ENCODE results near the gene IFITM1. TPM values are rescaled to one million over a fixed set of nuclear protein-coding genes. Genes with fewer than 3 reads are reported as not detected.

IFITM1 gene
- total RNA-seq, 2 experiments from 2014 or later: 36.4 to 72.4 TPM

DNA sequence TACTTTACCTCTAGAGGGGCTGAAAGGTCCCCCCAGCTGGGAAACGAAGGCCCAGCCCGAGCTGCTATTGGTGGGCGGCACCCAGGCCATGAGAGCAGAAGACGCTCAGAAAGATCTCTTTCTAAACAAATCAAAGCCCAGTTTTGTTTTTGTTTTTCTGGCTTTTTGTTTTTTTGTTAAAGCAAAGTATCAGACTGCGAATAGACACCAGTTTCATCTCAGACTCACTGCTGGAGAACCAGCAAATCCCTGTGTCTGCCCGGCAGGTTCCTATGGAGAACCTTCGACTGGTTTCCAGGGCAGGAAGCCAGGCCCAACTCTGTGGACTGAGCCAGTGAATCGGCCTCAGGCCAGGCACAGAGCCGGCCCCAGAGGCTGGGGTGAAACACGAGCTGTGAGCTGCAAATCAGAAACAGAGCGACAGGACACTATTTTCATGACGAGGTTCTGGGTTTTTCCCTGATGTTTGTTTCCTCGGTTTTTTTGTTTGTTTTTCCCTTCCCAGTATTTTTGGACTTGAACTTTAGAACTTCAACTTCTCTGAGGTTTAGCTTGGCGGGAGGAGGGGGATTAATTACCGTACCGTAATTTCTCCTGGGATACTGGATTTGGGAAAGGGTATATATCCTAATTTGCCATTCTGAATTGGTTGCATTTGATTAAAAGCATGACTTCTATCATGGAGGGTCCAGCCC lies 39.5 kb downstream of the IFITM1 start:
- H3K79me2 ChIP-seq (ENCODE audit: insufficient read depth, low read depth, low read length): no peaks in the 10 kb centered on the region
- H3K9me2 ChIP-seq (ENCODE audit: insufficient read depth, low read length): no peaks in the 10 kb centered on the region
- CTCF ChIA-PET (ENCODE audit: unreplicated experiment): interaction anchor here (0.8 kb wide), 1 partner anchor 36 kb away, joined by 3 read pairs; no protein-coding TSS in a partner anchor
- no TSS peak for BruUV-seq (replicated peaks)
- TF ChIP-seq, protein P1, sequence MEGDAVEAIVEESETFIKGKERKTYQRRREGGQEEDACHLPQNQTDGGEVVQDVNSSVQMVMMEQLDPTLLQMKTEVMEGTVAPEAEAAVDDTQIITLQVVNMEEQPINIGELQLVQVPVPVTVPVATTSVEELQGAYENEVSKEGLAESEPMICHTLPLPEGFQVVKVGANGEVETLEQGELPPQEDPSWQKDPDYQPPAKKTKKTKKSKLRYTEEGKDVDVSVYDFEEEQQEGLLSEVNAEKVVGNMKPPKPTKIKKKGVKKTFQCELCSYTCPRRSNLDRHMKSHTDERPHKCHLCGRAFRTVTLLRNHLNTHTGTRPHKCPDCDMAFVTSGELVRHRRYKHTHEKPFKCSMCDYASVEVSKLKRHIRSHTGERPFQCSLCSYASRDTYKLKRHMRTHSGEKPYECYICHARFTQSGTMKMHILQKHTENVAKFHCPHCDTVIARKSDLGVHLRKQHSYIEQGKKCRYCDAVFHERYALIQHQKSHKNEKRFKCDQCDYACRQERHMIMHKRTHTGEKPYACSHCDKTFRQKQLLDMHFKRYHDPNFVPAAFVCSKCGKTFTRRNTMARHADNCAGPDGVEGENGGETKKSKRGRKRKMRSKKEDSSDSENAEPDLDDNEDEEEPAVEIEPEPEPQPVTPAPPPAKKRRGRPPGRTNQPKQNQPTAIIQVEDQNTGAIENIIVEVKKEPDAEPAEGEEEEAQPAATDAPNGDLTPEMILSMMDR (conservative IDR thresholded peaks at IDR 0.05; ENCODE audit: low read length): no peak
- TF ChIP-seq EZH2phosphoT487 (IDR thresholded peaks at IDR 0.05; ENCODE audit: borderline replicate concordance, low read depth, low read length): no peak
- peak overlapping the region; percentile 26 for H3K27ac ChIP-seq (ENCODE audit: low read depth, low read length, poor library complexity, severe bottlenecking)
- POLR2A ChIA-PET: interaction anchor here (1.0 kb wide), 1 partner anchor 23 kb away, joined by 3 read pairs; no protein-coding TSS in a partner anchor
- peaks cover 66% of the 10 kb centered on the region for H3K4me1 ChIP-seq (ENCODE audit: insufficient read depth, low read length, poor library complexity, severe bottlenecking)
- no peaks in the 10 kb centered on the region for H3K9me3 ChIP-seq (ENCODE audit: low read length)
- DNase-seq (ENCODE audit: low spot score): no peak
- peak overlapping the region; percentile 27; the same call in 1 of the 2 replicates for H2AFZ ChIP-seq (ENCODE audit: low read length)
- H3K4me2 ChIP-seq (ENCODE audit: low read length): no peak overlapping the region
- H3K4me3 ChIP-seq (ENCODE audit: low read depth, low read length, poor library complexity, severe bottlenecking): no peak overlapping the region
- H4K20me1 ChIP-seq (ENCODE audit: insufficient read depth, low read length): no peaks in the 10 kb centered on the region
- no peaks in the 10 kb centered on the region for H3K36me3 ChIP-seq (ENCODE audit: insufficient read depth, low read length)
- intact Hi-C loops (cut with micrococcal nuclease; ENCODE audit: unreplicated experiment): no loop called here

DNA sequence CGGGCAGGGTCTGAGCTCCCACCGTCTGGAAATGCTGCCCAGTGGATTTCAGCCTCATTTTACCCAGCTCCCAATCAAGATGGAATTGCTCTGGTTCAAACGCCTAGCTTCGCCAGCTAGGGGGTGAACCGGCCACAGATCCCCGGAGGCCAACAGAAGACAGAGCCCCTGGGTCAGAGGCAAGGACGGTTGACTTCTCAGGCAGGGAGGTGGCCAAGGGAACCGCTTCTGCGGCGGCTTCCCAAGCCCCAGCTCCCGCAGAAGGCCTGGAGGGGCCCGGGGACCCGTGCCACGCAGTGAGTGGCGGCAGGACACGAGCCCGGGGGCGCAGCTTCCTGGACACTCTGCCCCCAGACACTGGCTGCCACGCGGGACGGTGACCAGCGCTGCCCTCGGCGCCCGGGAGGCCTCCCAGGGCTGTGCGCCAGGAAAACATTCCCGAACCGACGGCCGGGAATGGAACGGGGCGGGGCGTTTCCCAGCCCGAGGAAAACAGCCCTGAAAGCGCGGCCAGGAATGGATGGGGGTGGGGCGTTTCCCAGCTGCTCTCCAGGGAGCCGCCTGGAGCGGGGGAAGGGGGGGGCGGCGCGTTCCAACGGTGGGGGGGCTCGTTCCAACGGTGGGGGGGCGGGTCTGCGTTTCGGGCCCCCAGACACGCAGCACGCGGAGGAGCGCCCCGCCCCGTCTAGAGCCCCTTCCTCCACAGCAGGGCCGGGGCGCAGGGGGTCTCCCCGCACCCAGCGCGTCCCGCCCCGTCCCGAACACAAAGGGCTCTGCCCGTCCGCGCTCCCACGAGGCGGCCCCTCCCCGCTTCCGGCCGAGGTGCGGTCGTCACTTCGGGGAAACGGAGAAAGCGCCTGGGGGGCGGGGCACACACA lies 42.0 kb downstream of the IFITM1 start:
- H3K4me2 ChIP-seq (ENCODE audit: low read length): peak overlapping the region; percentile 74
- peak overlapping the region; percentile 73 for H3K27ac ChIP-seq (ENCODE audit: low read depth, low read length, poor library complexity, severe bottlenecking)
- no peaks in the 10 kb centered on the region for H4K20me1 ChIP-seq (ENCODE audit: insufficient read depth, low read length)
- BruUV-seq (replicated peaks): no TSS peak
- TF ChIP-seq EZH2phosphoT487 (IDR thresholded peaks at IDR 0.05; ENCODE audit: borderline replicate concordance, low read depth, low read length): no peak
- TF ChIP-seq, protein P1 (conservative IDR thresholded peaks at IDR 0.05; ENCODE audit: low read length): no peak
- no peaks in the 10 kb centered on the region for H3K79me2 ChIP-seq (ENCODE audit: insufficient read depth, low read depth, low read length)
- intact Hi-C loops (cut with micrococcal nuclease; ENCODE audit: unreplicated experiment): loop anchor here (1.0 to 5.0 kb wide), 4 partner anchors 43 to 149 kb away; partner anchors contain the start of genes BET1L and RIC8A
- H3K9me2 ChIP-seq (ENCODE audit: insufficient read depth, low read length): no peaks in the 10 kb centered on the region
- no peaks in the 10 kb centered on the region for H3K9me3 ChIP-seq (ENCODE audit: low read length)
- POLR2A ChIA-PET: interaction anchor here (0.6 to 1.9 kb wide), 10 partner anchors 11 to 206 kb away, joined by 3 to 17 read pairs (median 4); no protein-coding TSS in a partner anchor
- peak; percentile 81 for DNase-seq (ENCODE audit: low spot score)
- CTCF ChIA-PET (ENCODE audit: unreplicated experiment): interaction anchor here (0.6 to 1.9 kb wide), 6 partner anchors 26 to 1400 kb away, joined by 3 to 11 read pairs (median 4); no protein-coding TSS in a partner anchor
- no peaks in the 10 kb centered on the region for H3K36me3 ChIP-seq (ENCODE audit: insufficient read depth, low read length)
- H3K4me3 ChIP-seq (ENCODE audit: low read depth, low read length, poor library complexity, severe bottlenecking): peak overlapping the region; percentile 55
- peak overlapping the region; percentile 30; the same call in 1 of the 2 replicates for H2AFZ ChIP-seq (ENCODE audit: low read length)
- peaks cover 41% of the 10 kb centered on the region for H3K4me1 ChIP-seq (ENCODE audit: insufficient read depth, low read length, poor library complexity, severe bottlenecking)

Measured in OCI-LY7 (cell line).